ENCODE results near the gene MTCH1.

GRCh38 chr6:37030599-37030998 lies 44.6 kb upstream of the MTCH1 start:
- no peak for TF ChIP-seq SP1 (IDR thresholded peaks at IDR 0.05)
- TF ChIP-seq ARNT (IDR thresholded peaks at IDR 0.05) = no peak
- no peak for TF ChIP-seq TARDBP (IDR thresholded peaks at IDR 0.05)
- no peak for TF ChIP-seq ELF4 (IDR thresholded peaks at IDR 0.05)
- no peak for TF ChIP-seq NFRKB (IDR thresholded peaks at IDR 0.05)
- TF ChIP-seq LEF1 (IDR thresholded peaks at IDR 0.05; ENCODE audit: borderline replicate concordance) = no peak
- TF ChIP-seq FOXM1 (IDR thresholded peaks at IDR 0.05; ENCODE audit: borderline replicate concordance) = no peak

Data from HEK293T (cell line).